H9 (cell line): ENCODE measurements around the gene NAPG. TPM values are rescaled to one million over a fixed set of nuclear protein-coding genes. Genes with fewer than 3 reads are reported as not detected.
A peak's percentile ranks its signal among the peaks of the same experiment; 100 is the strongest.

Source experiments
- DNase-seq: peaks from one replicate; pipeline ENCODE4 v3.0.0-alpha.2; 2017
- H2AFZ ChIP-seq: one replicate; pipeline ENCODE4 v1.6.1; 2013; ENCODE audit warnings: mild to moderate bottlenecking, low read length, control low read depth, moderate library complexity
- H2AK5ac ChIP-seq: 2 replicates; pipeline ENCODE4 v1.6.1; 2013; ENCODE audit warnings: low read length, control low read depth, mixed read lengths; ENCODE audit not compliant: insufficient read length
- H2BK120ac ChIP-seq: one replicate; pipeline ENCODE4 v1.6.1; 2013; ENCODE audit warnings: low read depth, mild to moderate bottlenecking, low read length, control low read depth, inconsistent platforms; ENCODE audit not compliant: poor library complexity, severe bottlenecking
- H2BK12ac ChIP-seq: 2 replicates; pipeline ENCODE4 v1.6.1; 2013; ENCODE audit warnings: low read length, control low read depth, mixed read lengths, low read depth; ENCODE audit not compliant: insufficient read length
- H2BK15ac ChIP-seq: 2 replicates; pipeline ENCODE4 v1.6.1; 2013; ENCODE audit warnings: low read depth, low read length, control low read depth
- H2BK20ac ChIP-seq: one replicate; pipeline ENCODE4 v1.6.1; 2013; ENCODE audit warnings: low read depth, mild to moderate bottlenecking, low read length, control low read depth, inconsistent platforms; ENCODE audit not compliant: poor library complexity, severe bottlenecking
- H2BK5ac ChIP-seq: 2 replicates; pipeline ENCODE4 v1.6.1; 2013; ENCODE audit warnings: low read length, control low read depth, mixed read lengths; ENCODE audit not compliant: insufficient read length
- H3K14ac ChIP-seq: 2 replicates; pipeline ENCODE4 v1.6.1; 2013; ENCODE audit warnings: low read length, control low read depth; ENCODE audit not compliant: insufficient read depth
- H3K18ac ChIP-seq: 2 replicates; pipeline ENCODE4 v1.6.1; 2013; ENCODE audit warnings: low read depth, mild to moderate bottlenecking, mixed read lengths, low read length, control low read depth; ENCODE audit not compliant: insufficient read length
- H3K23ac ChIP-seq: 2 replicates; pipeline ENCODE4 v1.6.1; 2013; ENCODE audit warnings: low read length, control low read depth, mixed read lengths, low read depth; ENCODE audit not compliant: insufficient read length
- H3K23me2 ChIP-seq: 2 replicates; pipeline ENCODE4 v1.6.1; 2013; ENCODE audit warnings: low read depth, mild to moderate bottlenecking, mixed read lengths, low read length, control low read depth; ENCODE audit not compliant: insufficient read length, poor library complexity, severe bottlenecking
- H3K27ac ChIP-seq: 2 replicates; pipeline ENCODE4 v1.5.1; 2013; ENCODE audit warnings: low read length, control low read depth, mixed read lengths, low read depth; ENCODE audit not compliant: insufficient read length
- H3K27me3 ChIP-seq: 2 replicates; pipeline ENCODE4 v1.6.1; 2013; ENCODE audit warnings: low read length, control low read depth, inconsistent platforms; ENCODE audit not compliant: insufficient read depth
- H3K4ac ChIP-seq: 2 replicates; pipeline ENCODE4 v1.6.1; 2013; ENCODE audit warnings: low read depth, mild to moderate bottlenecking, control low read depth, inconsistent platforms, low read length, moderate library complexity
- H3K4me1 ChIP-seq: 2 replicates; pipeline ENCODE4 v1.6.1; 2013; ENCODE audit warnings: low read length, control low read depth, inconsistent platforms; ENCODE audit not compliant: insufficient read depth
- H3K4me2 ChIP-seq: 2 replicates; pipeline ENCODE4 v1.6.1; 2013; ENCODE audit warnings: low read length, control low read depth, mixed read lengths; ENCODE audit not compliant: insufficient read length, insufficient read depth
- H3K56ac ChIP-seq: 2 replicates; pipeline ENCODE4 v1.6.1; 2013; ENCODE audit warnings: low read depth, mild to moderate bottlenecking, mixed read lengths, low read length, control low read depth; ENCODE audit not compliant: insufficient read length
- H3K79me1 ChIP-seq: 2 replicates; pipeline ENCODE4 v1.6.1; 2013; ENCODE audit warnings: low read depth, mild to moderate bottlenecking, moderate library complexity, low read length, control low read depth, inconsistent platforms; ENCODE audit not compliant: insufficient read depth, poor library complexity, severe bottlenecking
- H3K79me2 ChIP-seq: 2 replicates; pipeline ENCODE4 v1.6.1; 2013; ENCODE audit warnings: low read length, control low read depth, inconsistent platforms; ENCODE audit not compliant: insufficient read depth
- H3K9ac ChIP-seq: 2 replicates; pipeline ENCODE4 v1.6.1; 2013; ENCODE audit warnings: low read length, control low read depth, mixed read lengths; ENCODE audit not compliant: insufficient read length; ENCODE audit errors: extremely low read depth
- H3K9me3 ChIP-seq: one replicate; pipeline ENCODE4 v1.6.1; 2013; ENCODE audit warnings: low read depth, low read length, inconsistent platforms; ENCODE audit not compliant: control insufficient read depth
- H3T11ph ChIP-seq: one replicate; pipeline ENCODE4 v1.6.1; 2013; ENCODE audit warnings: mild to moderate bottlenecking, low read length, control low read depth, inconsistent platforms
- H4K20me1 ChIP-seq: one replicate; pipeline ENCODE4 v1.6.1; 2013; ENCODE audit not compliant: control insufficient read depth, insufficient read length, insufficient read depth
- H4K5ac ChIP-seq: 2 replicates; pipeline ENCODE4 v1.6.1; 2013; ENCODE audit warnings: low read depth, mild to moderate bottlenecking, mixed read lengths, low read length, control low read depth; ENCODE audit not compliant: insufficient read length
- H4K8ac ChIP-seq: replicated peaks from 2 replicates; pipeline ENCODE4 v1.6.1; 2013; ENCODE audit warnings: low read length, control low read depth, mixed read lengths, low read depth; ENCODE audit not compliant: insufficient read length
- H4K91ac ChIP-seq: 2 replicates; pipeline ENCODE4 v1.6.1; 2013; ENCODE audit warnings: low read depth, mild to moderate bottlenecking, moderate library complexity, mixed read lengths, low read length, control low read depth; ENCODE audit not compliant: insufficient read length
- H3K27ac Mint-ChIP-seq, 3 experiments: 2 replicates in 2 of 3; 3 replicates in 1 of 3; pipeline ENCODE4 v1.8.0; 2020 to 2021; ENCODE audit warnings: mixed read lengths in 3 of 3, mild to moderate bottlenecking in 1 of 3, moderate library complexity in 1 of 3
- H3K27me3 Mint-ChIP-seq: 2 replicates; pipeline ENCODE4 v1.8.0; 2021; ENCODE audit warnings: low read depth, mild to moderate bottlenecking, moderate library complexity, mixed read lengths
- H3K36me3 Mint-ChIP-seq, 3 experiments: 2 replicates in 2 of 3; 3 replicates in 1 of 3; pipeline ENCODE4 v1.8.0; 2020 to 2021; ENCODE audit warnings: low read depth in 3 of 3, mixed read lengths in 3 of 3; ENCODE audit not compliant: insufficient read depth in 1 of 3
- H3K4me1 Mint-ChIP-seq, 2 experiments: 2 replicates each; pipeline ENCODE4 v1.8.0; 2020; ENCODE audit warnings: mixed read lengths in 2 of 2
- H3K4me3 Mint-ChIP-seq, 2 experiments: 2 replicates in 1 of 2; 3 replicates in 1 of 2; pipeline ENCODE4 v1.8.0; 2020 to 2021; ENCODE audit warnings: mild to moderate bottlenecking in 2 of 2, mixed read lengths in 2 of 2, moderate library complexity in 1 of 2
- H3K9me3 Mint-ChIP-seq, 2 experiments: 2 replicates in 1 of 2; 3 replicates in 1 of 2; pipeline ENCODE4 v1.8.0; 2020; ENCODE audit warnings: mild to moderate bottlenecking in 2 of 2, mixed read lengths in 2 of 2, moderate library complexity in 1 of 2
- CTCF ChIP-seq: fragments of 200-600 bp; sonication (generic); conservative IDR thresholded peaks from 3 replicates; pipeline ENCODE4 v1.8.0; 2021; ENCODE audit warnings: antibody characterized with exemption, mild to moderate bottlenecking
- WGBS: extraction: QIAGEN DNeasy Blood & Tissue Kit; methylation state at CpG from one replicate; pipeline ENCODE4 v1.1.7; 2013; ENCODE audit warnings: missing lambda C conversion rate, low lambda C conversion rate, mixed read lengths; ENCODE audit not compliant: insufficient read length; ENCODE audit errors: extremely low coverage; 5-methylcytosine and 5-hydroxymethylcytosine counted together
- total RNA-seq: library from RNA; stranded (reverse); gene quantifications from 2 replicates; pipeline ENCODE4 v1.2.1, GENCODE V29; 2021

NAPG gene
- total RNA-seq, 1 experiment from 2014 or later = 30.9 TPM

- Histone ChIP-seq H3K4ac (no peak overlapping the region), H3K79me1 (peaks cover 16% of the 10 kb centered on the region), H4K20me1 (no peaks in the 10 kb centered on the region), H3K18ac (no peak overlapping the region), H3T11ph (no peak overlapping the region), H4K5ac (no peak overlapping the region), H3K79me2 (peaks cover 27% of the 10 kb centered on the region; the same call in 1 of the 2 replicates), H3K56ac (no peak overlapping the region), H3K23me2 (peaks cover 4% of the 10 kb centered on the region), H3K4me2 (peak overlapping the region; percentile 67), H2AK5ac (no peak overlapping the region), H3K27me3 (no peaks in the 10 kb centered on the region), H3K9ac (peak overlapping the region; percentile 23), H2BK15ac (no peak overlapping the region), H2BK5ac (no peak overlapping the region), H2AFZ (no peak overlapping the region), H3K9me3 (no peaks in the 10 kb centered on the region), H2BK120ac (no peak overlapping the region), H3K27ac (no peak overlapping the region), H4K8ac (no peak overlapping the region), H2BK20ac (no peak overlapping the region), H3K4me1 (no peaks in the 10 kb centered on the region; the same call in 1 of the 2 replicates), H3K14ac (0 out of 2 replicates have a peak overlapping the region, but pooled peaks have one; percentile 25), H3K23ac (no peak overlapping the region), H2BK12ac (no peak overlapping the region), H4K91ac (no peak overlapping the region)
- Mint-ChIP-seq H3K9me3 (no peaks in the 10 kb centered on the region), H3K36me3 (no peaks in the 10 kb centered on the region), H3K27me3 (peaks cover 2% of the 10 kb centered on the region; the same call in 1 of the 2 replicates), H3K27ac (peak overlapping the region; percentile 34 to 92 (median 66); a peak in 4 of 7 replicates), H3K4me3 (peak overlapping the region; percentile 95 to 96), H3K4me1 (peaks cover 20 to 22% of the 10 kb centered on the region in 2 experiments)
- no CpG with 5 or more reads among the region's 11 CpGs for WGBS
- DNase-seq = no peak
- TF ChIP-seq CTCF = no peak
Measured at GRCh38 chr18:10526561-10526949, 728 bp downstream of the NAPG start.
